Neural cell (in vitro differentiated cells): Measurements from ENCODE around the gene N4BP2. TPM values are rescaled to one million over a fixed set of nuclear protein-coding genes. Genes with fewer than 3 reads are reported as not detected.

Experiments
- H2AFZ ChIP-seq: fragments of 200-600, 300-800 bp; sonication (generic), shearing (Covaris generic); 2 replicates; pipeline ENCODE4 v1.6.0; 2014; ENCODE audit warnings: low read depth, mild to moderate bottlenecking, antibody characterized with exemption, low read length, moderate library complexity
- H3F3A ChIP-seq: fragments of 200-600 bp; shearing (Covaris generic); 2 replicates; pipeline ENCODE4 v1.6.1; 2016; ENCODE audit warnings: mild to moderate bottlenecking, moderate library complexity, mixed read lengths, antibody characterized with exemption, low read length; ENCODE audit not compliant: insufficient read depth, poor library complexity, severe bottlenecking
- H3K27ac ChIP-seq: fragments of 200-600, 300-800 bp; sonication (generic), shearing (Covaris generic); 2 replicates; pipeline ENCODE4 v1.5.1; 2014; ENCODE audit warnings: mild to moderate bottlenecking, low read length, moderate library complexity
- H3K27me3 ChIP-seq: fragments of 300-800, 200-600 bp; sonication (generic), shearing (Covaris generic); 2 replicates; pipeline ENCODE4 v1.6.0; 2014; ENCODE audit warnings: mild to moderate bottlenecking, low read depth, low read length, moderate library complexity; ENCODE audit not compliant: insufficient read depth
- H3K36me3 ChIP-seq: fragments of 300-800, 200-600 bp; sonication (generic), shearing (Covaris generic); 2 replicates; pipeline ENCODE4 v1.5.1; 2014; ENCODE audit warnings: mild to moderate bottlenecking, antibody characterized with exemption, low read length, moderate library complexity; ENCODE audit not compliant: insufficient read depth
- H3K4me2 ChIP-seq: fragments of 300-800, 200-600 bp; sonication (generic), shearing (Covaris generic); 2 replicates; pipeline ENCODE4 v1.6.0; 2014; ENCODE audit warnings: mild to moderate bottlenecking, low read length
- H3K4me3 ChIP-seq: fragments of 300-800, 200-600 bp; sonication (generic), shearing (Covaris generic); 2 replicates; pipeline ENCODE4 v1.5.1; 2014; ENCODE audit warnings: mild to moderate bottlenecking, low read length, moderate library complexity
- H3K79me2 ChIP-seq: fragments of 200-600 bp; shearing (Covaris generic); replicated peaks from 2 replicates; pipeline ENCODE4 v1.6.0; 2014; ENCODE audit warnings: mild to moderate bottlenecking, low read length, moderate library complexity; ENCODE audit not compliant: insufficient read depth
- H3K9ac ChIP-seq: fragments of 300-800, 200-600 bp; sonication (generic), shearing (Covaris generic); 2 replicates; pipeline ENCODE4 v1.6.1; 2016; ENCODE audit warnings: mild to moderate bottlenecking, low read length, mixed read lengths
- H3K9me2 ChIP-seq: fragments of 200-600 bp; shearing (Covaris generic); 2 replicates; pipeline ENCODE4 v1.6.1; 2016; ENCODE audit warnings: mild to moderate bottlenecking, low read length, mixed read lengths; ENCODE audit not compliant: insufficient read depth
- H3K9me3 ChIP-seq: fragments of 200-600, 300-800 bp; sonication (generic), shearing (Covaris generic); 2 replicates; pipeline ENCODE4 v1.6.1; 2016; ENCODE audit warnings: mild to moderate bottlenecking, mixed run types, low read length, moderate library complexity, mixed read lengths
- H4K20me1 ChIP-seq: fragments of 200-600 bp; shearing (Covaris generic); 2 replicates; pipeline ENCODE4 v1.6.1; 2016; ENCODE audit warnings: mild to moderate bottlenecking, mixed run types; ENCODE audit not compliant: insufficient read depth
- CTCF ChIP-seq: fragments of 450-650 bp; IDR thresholded peaks from 2 replicates; pipeline ENCODE4 v1.5.1; 2014; ENCODE audit warnings: antibody characterized with exemption, mild to moderate bottlenecking, moderate library complexity; ENCODE audit not compliant: poor library complexity, severe bottlenecking
- EP300 ChIP-seq: fragments of 450-650 bp; conservative IDR thresholded peaks from 2 replicates; pipeline ENCODE4 v1.6.1; 2014; ENCODE audit warnings: antibody characterized with exemption, mild to moderate bottlenecking, moderate library complexity; ENCODE audit not compliant: poor library complexity, severe bottlenecking
- EZH2 ChIP-seq: fragments of 200-600, 300-800 bp; shearing (Covaris generic), sonication (generic); IDR thresholded peaks from 2 replicates; pipeline ENCODE4 v1.6.1; 2014; ENCODE audit warnings: antibody characterized with exemption, low read length, borderline replicate concordance, mild to moderate bottlenecking; ENCODE audit not compliant: insufficient read depth, poor library complexity, severe bottlenecking
- MXI1 ChIP-seq: fragments of 450-650 bp; conservative IDR thresholded peaks from 2 replicates; pipeline ENCODE4 v1.6.1; 2014; ENCODE audit warnings: antibody characterized with exemption, mild to moderate bottlenecking; ENCODE audit not compliant: poor library complexity, severe bottlenecking
- POLR2AphosphoS5 ChIP-seq: IDR thresholded peaks from 2 replicates; pipeline ENCODE4 v1.6.1; 2012
- RAD21 ChIP-seq: fragments of 450-650 bp; conservative IDR thresholded peaks from 2 replicates; pipeline ENCODE4 v1.6.1; 2014; ENCODE audit warnings: antibody characterized with exemption, mild to moderate bottlenecking, moderate library complexity
- REST ChIP-seq: IDR thresholded peaks from 2 replicates; pipeline ENCODE4 v1.6.1; 2012; ENCODE audit warnings: borderline replicate concordance
- SMC3 ChIP-seq: fragments of 450-650 bp; conservative IDR thresholded peaks from 2 replicates; pipeline ENCODE4 v1.6.1; 2014; ENCODE audit warnings: antibody characterized with exemption, mild to moderate bottlenecking, moderate library complexity; ENCODE audit not compliant: poor library complexity
- TAF1 ChIP-seq: IDR thresholded peaks from 2 replicates; pipeline ENCODE4 v1.6.1; 2012; ENCODE audit warnings: low read depth
- polyA plus RNA-seq: library from polyadenylated mRNA; depleted of rRNA; stranded (reverse); fragments of >200 nt; gene quantifications from 2 replicates; pipeline ENCODE4 v1.2.3, GENCODE V29; 2014

Gene N4BP2
- polyA plus RNA-seq, 1 donor from 2014 or later, result 28.1 TPM

- Histone ChIP-seq H3K9me3 (no peaks in the 10 kb centered on the region), H3K4me3 (no peak overlapping the region), H3K9me2 (no peaks in the 10 kb centered on the region), H2AFZ (no peak overlapping the region), H3K79me2 (no peaks in the 10 kb centered on the region), H3F3A (no peaks in the 10 kb centered on the region), H3K4me2 (no peak overlapping the region), H3K36me3 (no peaks in the 10 kb centered on the region), H3K27ac (no peak overlapping the region), H4K20me1 (no peaks in the 10 kb centered on the region), H3K27me3 (no peaks in the 10 kb centered on the region), H3K9ac (no peak overlapping the region)
- TF ChIP-seq SMC3 (no peak), POLR2AphosphoS5 (no peak), EZH2 (no peak), RAD21 (no peak)
Observed at GRCh38 chr4:40195182-40196177, 138.8 kb downstream of the N4BP2 start.

GRCh38 chr4:40196272-40196671 lies 139.6 kb downstream of the N4BP2 start:
- no peak overlapping the region for H2AFZ ChIP-seq
- no peak overlapping the region for H3K4me2 ChIP-seq

More at GRCh38 chr4:40196272-40196671, 139.6 kb downstream of the N4BP2 start:
- Histone ChIP-seq H3K27ac (no peak overlapping the region), H3K9ac (no peak overlapping the region), H3K27me3 (no peaks in the 10 kb centered on the region), H3K36me3 (no peaks in the 10 kb centered on the region), H3F3A (no peaks in the 10 kb centered on the region), H3K9me2 (no peaks in the 10 kb centered on the region), H3K9me3 (no peaks in the 10 kb centered on the region), H3K79me2 (no peaks in the 10 kb centered on the region), H4K20me1 (no peaks in the 10 kb centered on the region), H3K4me3 (no peak overlapping the region)
- TF ChIP-seq TAF1 (no peak), EP300 (no peak), REST (no peak), RAD21 (no peak), EZH2 (no peak), SMC3 (no peak), MXI1 (no peak), CTCF (no peak), POLR2AphosphoS5 (no peak)
